GM10847 (cell line): ENCODE measurements around the gene RMI1.

Source experiments
- POLR2A ChIP-seq: IDR thresholded peaks from 2 replicates; pipeline ENCODE4 v1.6.1; 2011; ENCODE audit not compliant: insufficient read length; ENCODE audit errors: extremely low read depth

Gene RMI1

GRCh38 chr9:83962165-83962564 lies 18.4 kb upstream of the RMI1 start:
- TF ChIP-seq POLR2A, result no peak

- no peak for TF ChIP-seq POLR2A
These were observed 15.6 kb upstream of the RMI1 start for GRCh38 chr9:83964973-83965349.

- peak; percentile 18 for TF ChIP-seq POLR2A
These were observed 15.0 kb upstream of the RMI1 start for GRCh38 chr9:83965350-83966208.

- TF ChIP-seq POLR2A, result no peak
These were observed 14.4 kb upstream of the RMI1 start for GRCh38 chr9:83966209-83966582.

GRCh38 chr9:83967073-83967472 lies 13.5 kb upstream of the RMI1 start:
- TF ChIP-seq POLR2A, result no peak

- no peak for TF ChIP-seq POLR2A
These were observed 11.0 kb upstream of the RMI1 start for GRCh38 chr9:83969602-83970001.

- no peak for TF ChIP-seq POLR2A
These were observed 9.1 kb upstream of the RMI1 start for GRCh38 chr9:83971485-83971884.

- TF ChIP-seq POLR2A, result no peak
These were observed 8.3 kb upstream of the RMI1 start for GRCh38 chr9:83972286-83972685.

GRCh38 chr9:83975300-83975699 lies 5.3 kb upstream of the RMI1 start:
- TF ChIP-seq POLR2A, result no peak

- no peak for TF ChIP-seq POLR2A
These were observed 4.2 kb upstream of the RMI1 start for GRCh38 chr9:83976372-83976771.

GRCh38 chr9:83977196-83977595 lies 3.4 kb upstream of the RMI1 start:
- no peak for TF ChIP-seq POLR2A

GRCh38 chr9:83978992-83979811 lies 1.4 kb upstream of the RMI1 start:
- no peak for TF ChIP-seq POLR2A

- no peak for TF ChIP-seq POLR2A
These were observed 702 bp upstream of the RMI1 start, which contains the start of gene HNRNPK for GRCh38 chr9:83979812-83980394. HNRNPK (minus strand) TSS chr9:83980215; CDS start chr9:83978252, 1,963 bp downstream.

- no peak for TF ChIP-seq POLR2A
These were observed 694 bp downstream of the RMI1 start for GRCh38 chr9:83981126-83981871.

- TF ChIP-seq POLR2A, result no peak
These were observed 5.6 kb downstream of the RMI1 start for GRCh38 chr9:83986195-83986594.

GRCh38 chr9:83986765-83987401 lies 6.3 kb downstream of the RMI1 start:
- no peak for TF ChIP-seq POLR2A
